ENCODE results near the gene RNF40. TPM values are rescaled to one million over a fixed set of nuclear protein-coding genes. Genes with fewer than 3 reads are reported as not detected.

The RNF40 gene
- total and polyA plus RNA-seq, 4 donors, result 25.9 to 55.4 (median 34.1) TPM

GRCh38 chr16:30786936-30787612, 25.0 kb downstream of the RNF40 start, which contains the start of gene ZNF629 (continued):
- TF ChIP-seq, protein P1, sequence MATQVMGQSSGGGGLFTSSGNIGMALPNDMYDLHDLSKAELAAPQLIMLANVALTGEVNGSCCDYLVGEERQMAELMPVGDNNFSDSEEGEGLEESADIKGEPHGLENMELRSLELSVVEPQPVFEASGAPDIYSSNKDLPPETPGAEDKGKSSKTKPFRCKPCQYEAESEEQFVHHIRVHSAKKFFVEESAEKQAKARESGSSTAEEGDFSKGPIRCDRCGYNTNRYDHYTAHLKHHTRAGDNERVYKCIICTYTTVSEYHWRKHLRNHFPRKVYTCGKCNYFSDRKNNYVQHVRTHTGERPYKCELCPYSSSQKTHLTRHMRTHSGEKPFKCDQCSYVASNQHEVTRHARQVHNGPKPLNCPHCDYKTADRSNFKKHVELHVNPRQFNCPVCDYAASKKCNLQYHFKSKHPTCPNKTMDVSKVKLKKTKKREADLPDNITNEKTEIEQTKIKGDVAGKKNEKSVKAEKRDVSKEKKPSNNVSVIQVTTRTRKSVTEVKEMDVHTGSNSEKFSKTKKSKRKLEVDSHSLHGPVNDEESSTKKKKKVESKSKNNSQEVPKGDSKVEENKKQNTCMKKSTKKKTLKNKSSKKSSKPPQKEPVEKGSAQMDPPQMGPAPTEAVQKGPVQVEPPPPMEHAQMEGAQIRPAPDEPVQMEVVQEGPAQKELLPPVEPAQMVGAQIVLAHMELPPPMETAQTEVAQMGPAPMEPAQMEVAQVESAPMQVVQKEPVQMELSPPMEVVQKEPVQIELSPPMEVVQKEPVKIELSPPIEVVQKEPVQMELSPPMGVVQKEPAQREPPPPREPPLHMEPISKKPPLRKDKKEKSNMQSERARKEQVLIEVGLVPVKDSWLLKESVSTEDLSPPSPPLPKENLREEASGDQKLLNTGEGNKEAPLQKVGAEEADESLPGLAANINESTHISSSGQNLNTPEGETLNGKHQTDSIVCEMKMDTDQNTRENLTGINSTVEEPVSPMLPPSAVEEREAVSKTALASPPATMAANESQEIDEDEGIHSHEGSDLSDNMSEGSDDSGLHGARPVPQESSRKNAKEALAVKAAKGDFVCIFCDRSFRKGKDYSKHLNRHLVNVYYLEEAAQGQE (IDR thresholded peaks at IDR 0.05), result no peak
- no peak for TF ChIP-seq MAX (IDR thresholded peaks at IDR 0.05)
- peak; percentile 74 to 89 for TF ChIP-seq GABPA (IDR thresholded peaks at IDR 0.05 in 1 of 2, conservative IDR thresholded peaks at IDR 0.05 in 1 of 2)
- TF ChIP-seq YY1 (IDR thresholded peaks at IDR 0.05), result peak; percentile 49

DNA sequence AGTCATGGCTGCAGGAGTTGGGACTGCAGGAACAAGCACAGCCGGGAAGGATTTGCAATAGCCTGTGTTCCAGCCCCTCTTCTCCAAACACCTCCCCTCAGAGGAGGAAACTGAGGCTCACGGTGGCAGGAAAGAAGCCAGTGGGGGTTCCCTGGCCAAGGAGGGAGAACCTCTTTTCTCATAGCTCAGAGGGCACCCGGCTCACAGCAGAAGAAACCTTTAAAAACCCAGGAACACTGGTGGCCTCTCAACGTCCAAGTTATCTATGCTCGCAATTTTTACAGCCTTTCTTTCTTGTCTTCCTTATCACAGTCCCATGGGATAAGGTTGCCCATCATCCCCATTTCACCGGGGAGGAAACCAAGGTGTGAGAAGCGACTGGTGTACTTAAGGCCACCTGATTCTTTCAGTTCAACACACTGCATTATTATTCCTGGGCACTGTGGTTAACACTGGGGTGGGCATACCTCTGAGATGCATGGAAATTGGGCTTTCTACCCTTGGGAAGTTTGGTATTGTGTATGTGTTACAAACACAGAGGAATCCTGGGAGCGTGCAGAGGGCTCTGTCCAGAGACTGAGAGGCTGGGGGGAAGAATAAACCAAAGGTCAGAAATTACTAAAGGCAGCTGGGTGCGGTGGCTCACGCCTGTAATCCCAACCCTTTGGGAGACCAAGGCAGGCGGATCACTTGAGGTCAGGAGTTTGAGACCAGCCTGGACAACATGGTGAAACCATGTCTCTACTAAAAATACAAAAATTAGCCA, 25.7 kb downstream of the RNF40 start:
- no peak for TF ChIP-seq TAF1 (conservative IDR thresholded peaks at IDR 0.05)
- no peak for TF ChIP-seq FOXA1 (IDR thresholded peaks at IDR 0.05)
- 48% methylated on average over 11 of the region's 11 CpGs for WGBS
- peak overlapping the region in 1 of 2 donors; percentile 50 for H3K9ac ChIP-seq (ENCODE audit: low read depth in 1 of 2, low read length in 2 of 2)
- peaks cover 0 to 7% (median 3%) of the 10 kb centered on the region in 4 donors for H3K36me3 ChIP-seq (ENCODE audit: control insufficient read depth in 4 of 4, insufficient read depth in 3 of 4, low read depth in 1 of 4, low read length in 3 of 4)
- H3K4me3 ChIP-seq (ENCODE audit: low read depth in 1 of 3, low read length in 3 of 3), result peak overlapping the region; percentile 84 to 98 (median 92)
- H3K27me3 ChIP-seq (ENCODE audit: control insufficient read depth in 4 of 4, insufficient read depth in 4 of 4, low read length in 3 of 4), result no peaks in the 10 kb centered on the region
- peak overlapping the region; percentile 39 to 56 for H3K27ac ChIP-seq (ENCODE audit: low read depth in 1 of 2, low read length in 2 of 2)
- H3K9me3 ChIP-seq (ENCODE audit: control insufficient read depth in 4 of 4, low read length in 3 of 4), result no peaks in the 10 kb centered on the region
- DNase-seq (ENCODE audit: low spot score), result no peak
- peaks cover 5 to 20% (median 11%) of the 10 kb centered on the region in 4 donors for H3K4me1 ChIP-seq (ENCODE audit: control insufficient read depth in 4 of 4, insufficient read depth in 4 of 4, low read length in 3 of 4)

GRCh38 chr16:30793508-30794069, 31.5 kb downstream of the RNF40 start:
- Histone ChIP-seq H3K36me3 (ENCODE audit: control insufficient read depth in 4 of 4, insufficient read depth in 3 of 4, low read depth in 1 of 4, low read length in 3 of 4) (no peaks in the 10 kb centered on the region), H3K9ac (ENCODE audit: low read depth in 1 of 2, low read length in 2 of 2) (no peak overlapping the region), H3K27me3 (ENCODE audit: control insufficient read depth in 4 of 4, insufficient read depth in 4 of 4, low read length in 3 of 4) (no peaks in the 10 kb centered on the region), H3K4me1 (ENCODE audit: control insufficient read depth in 4 of 4, insufficient read depth in 4 of 4, low read length in 3 of 4) (no peaks in the 10 kb centered on the region), H3K9me3 (ENCODE audit: control insufficient read depth in 4 of 4, low read length in 3 of 4) (no peaks in the 10 kb centered on the region), H3K4me3 (ENCODE audit: low read depth in 1 of 3, low read length in 3 of 3) (no peak overlapping the region), H3K27ac (ENCODE audit: low read depth in 1 of 2, low read length in 2 of 2) (no peak overlapping the region)
- DNase-seq (ENCODE audit: low spot score), result no peak
- WGBS, result 91% methylated on average over 7 of the region's 7 CpGs
- TF ChIP-seq FOXA1 (IDR thresholded peaks at IDR 0.05) (no peak), GABPA (IDR thresholded peaks at IDR 0.05 in 1 of 2, conservative IDR thresholded peaks at IDR 0.05 in 1 of 2) (no peak), RXRA (IDR thresholded peaks at IDR 0.05) (no peak), CTCF (IDR thresholded peaks at IDR 0.05; ENCODE audit: low read depth, low read length, missing input control) (no peak), EGR1 (IDR thresholded peaks at IDR 0.05; ENCODE audit: low read depth in 2 of 2) (no peak), FOXA2 (IDR thresholded peaks at IDR 0.05) (no peak), YY1 (IDR thresholded peaks at IDR 0.05) (no peak), NR2F2 (IDR thresholded peaks at IDR 0.05) (no peak), TAF1 (conservative IDR thresholded peaks at IDR 0.05) (no peak), JUND (IDR thresholded peaks at IDR 0.05) (no peak), ZBTB33 (IDR thresholded peaks at IDR 0.05) (no peak), MAX (IDR thresholded peaks at IDR 0.05) (no peak)
- TF ChIP-seq, protein P1 (IDR thresholded peaks at IDR 0.05), result no peak
- TF ChIP-seq, protein P2, sequence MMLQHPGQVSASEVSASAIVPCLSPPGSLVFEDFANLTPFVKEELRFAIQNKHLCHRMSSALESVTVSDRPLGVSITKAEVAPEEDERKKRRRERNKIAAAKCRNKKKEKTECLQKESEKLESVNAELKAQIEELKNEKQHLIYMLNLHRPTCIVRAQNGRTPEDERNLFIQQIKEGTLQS (IDR thresholded peaks at IDR 0.05), result no peak
